ENCODE measurements around the gene RNLS.
A peak's percentile ranks its signal among the peaks of the same experiment; 100 is the strongest.
"Not testable (repeated sequence)": the region's sequence is repeated elsewhere in the genome, so short reads cannot be mapped to it uniquely, and the experiment has no call there.

The RNLS gene

DNA sequence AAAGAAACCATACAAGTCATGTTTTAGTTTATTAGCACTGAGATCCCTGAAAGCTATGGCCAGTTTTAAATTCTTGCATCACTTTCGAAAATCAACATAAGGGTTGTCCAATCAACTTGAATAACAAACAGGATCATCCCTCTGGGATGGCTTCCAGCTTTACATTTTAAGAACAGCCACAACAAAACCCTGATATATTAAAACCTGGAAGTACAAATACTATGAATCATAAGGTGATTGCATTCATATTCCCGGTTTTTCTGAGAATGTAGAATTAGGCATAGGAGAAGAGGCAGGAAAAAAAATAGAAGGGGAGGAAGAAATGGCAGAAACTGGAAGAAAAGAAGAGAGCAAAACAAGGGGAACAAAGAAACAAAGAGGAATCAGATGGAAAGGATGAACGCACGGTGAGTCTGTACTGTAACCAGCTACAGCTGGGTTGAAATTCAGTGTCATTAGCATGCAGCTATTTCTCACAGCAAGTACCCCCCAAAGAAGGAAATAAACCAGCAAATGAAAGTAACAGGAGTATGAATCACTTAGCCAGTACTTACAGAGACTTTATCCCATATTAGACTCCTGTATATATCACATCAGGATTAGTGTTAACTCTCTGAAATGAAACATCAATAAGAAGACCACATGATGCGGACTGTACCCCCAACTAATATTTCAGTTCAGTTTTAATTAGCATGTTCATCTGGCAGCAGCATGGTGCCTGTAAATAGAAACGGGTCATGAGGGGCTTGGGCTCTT, 301.3 kb downstream of the RNLS start:
- H3K27me3 ChIP-seq (ENCODE audit: control insufficient read depth in 5 of 5, insufficient read depth in 4 of 5, low read length in 5 of 5), result no peaks in the 10 kb centered on the region

DNA sequence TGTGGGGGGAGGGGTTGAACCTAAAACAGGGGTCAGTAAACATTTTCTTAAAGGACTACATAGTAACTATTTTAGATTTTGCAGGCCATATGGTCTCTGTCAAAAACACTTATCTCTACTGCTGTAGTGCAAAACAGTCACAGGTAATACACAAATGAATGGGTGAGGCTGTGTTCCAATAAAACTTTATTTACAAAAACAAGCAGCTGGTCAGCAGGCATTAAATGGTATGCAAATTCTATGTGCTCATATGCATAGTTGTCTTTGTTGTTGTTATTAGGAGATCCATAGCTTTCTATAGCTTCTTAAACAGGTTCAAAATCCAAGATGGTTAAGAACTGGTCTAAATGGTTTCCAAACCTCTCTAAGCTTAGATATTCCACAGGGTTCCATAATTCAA, 302.6 kb downstream of the RNLS start:
- H3K36me3 ChIP-seq (ENCODE audit: control insufficient read depth in 5 of 5, insufficient read depth in 5 of 5, low read length in 5 of 5), result no peaks in the 10 kb centered on the region
- H3K27me3 ChIP-seq (ENCODE audit: control insufficient read depth in 5 of 5, insufficient read depth in 4 of 5, low read length in 5 of 5), result no peaks in the 10 kb centered on the region
- H3K9ac ChIP-seq (ENCODE audit: low read length in 5 of 5), result no peak overlapping the region
- H3K27ac ChIP-seq (ENCODE audit: low read depth, low read length), result no peak overlapping the region
- H3K4me1 ChIP-seq (ENCODE audit: control insufficient read depth in 5 of 5, insufficient read depth in 5 of 5, low read length in 5 of 5), result peaks cover 0 to 15% (median 6%) of the 10 kb centered on the region in 5 donors
- no peaks in the 10 kb centered on the region for H3K9me3 ChIP-seq (ENCODE audit: control insufficient read depth in 5 of 5, low read length in 5 of 5)
- no peak overlapping the region for H3K4me3 ChIP-seq (ENCODE audit: low read depth in 1 of 5, low read length in 5 of 5)

More for the DNA sequence above, 301.3 kb downstream of the RNLS start:
- Histone ChIP-seq H3K9ac (ENCODE audit: low read length in 5 of 5) (no peak overlapping the region), H3K4me3 (ENCODE audit: low read depth in 1 of 5, low read length in 5 of 5) (no peak overlapping the region), H3K36me3 (ENCODE audit: control insufficient read depth in 5 of 5, insufficient read depth in 5 of 5, low read length in 5 of 5) (no peaks in the 10 kb centered on the region), H3K9me3 (ENCODE audit: control insufficient read depth in 5 of 5, low read length in 5 of 5) (no peaks in the 10 kb centered on the region), H3K4me1 (ENCODE audit: control insufficient read depth in 5 of 5, insufficient read depth in 5 of 5, low read length in 5 of 5) (peaks cover 0 to 15% (median 6%) of the 10 kb centered on the region in 5 donors), H3K27ac (ENCODE audit: low read depth, low read length) (no peak overlapping the region)

DNA sequence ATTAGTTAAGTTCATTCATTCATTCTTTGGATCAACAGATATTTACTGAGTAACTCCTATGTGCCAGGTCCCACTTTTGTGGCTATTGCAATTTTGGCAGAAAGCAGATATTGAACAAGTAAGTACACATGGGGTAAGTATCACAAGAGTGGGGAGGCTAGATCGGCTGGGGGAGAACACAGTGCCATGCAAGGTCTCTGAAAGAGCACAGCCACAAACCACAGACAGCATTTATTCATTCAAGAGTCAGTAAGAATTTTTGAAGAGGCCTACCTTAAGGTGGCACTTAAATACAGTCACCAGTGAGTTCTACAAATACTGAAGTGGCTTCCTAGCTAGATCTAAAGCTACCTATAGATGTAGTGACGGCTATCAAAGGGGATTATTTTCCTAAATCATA, 304.2 kb downstream of the RNLS start:
- Histone ChIP-seq H3K27ac (ENCODE audit: low read depth, low read length) (no peak overlapping the region), H3K9me3 (ENCODE audit: control insufficient read depth in 5 of 5, low read length in 5 of 5) (no peaks in the 10 kb centered on the region), H3K4me1 (ENCODE audit: control insufficient read depth in 5 of 5, insufficient read depth in 5 of 5, low read length in 5 of 5) (peaks cover 0 to 15% (median 6%) of the 10 kb centered on the region in 5 donors), H3K27me3 (ENCODE audit: control insufficient read depth in 5 of 5, insufficient read depth in 4 of 5, low read length in 5 of 5) (no peaks in the 10 kb centered on the region), H3K4me3 (ENCODE audit: low read depth in 1 of 5, low read length in 5 of 5) (no peak overlapping the region), H3K36me3 (ENCODE audit: control insufficient read depth in 5 of 5, insufficient read depth in 5 of 5, low read length in 5 of 5) (no peaks in the 10 kb centered on the region), H3K9ac (ENCODE audit: low read length in 5 of 5) (no peak overlapping the region)

DNA sequence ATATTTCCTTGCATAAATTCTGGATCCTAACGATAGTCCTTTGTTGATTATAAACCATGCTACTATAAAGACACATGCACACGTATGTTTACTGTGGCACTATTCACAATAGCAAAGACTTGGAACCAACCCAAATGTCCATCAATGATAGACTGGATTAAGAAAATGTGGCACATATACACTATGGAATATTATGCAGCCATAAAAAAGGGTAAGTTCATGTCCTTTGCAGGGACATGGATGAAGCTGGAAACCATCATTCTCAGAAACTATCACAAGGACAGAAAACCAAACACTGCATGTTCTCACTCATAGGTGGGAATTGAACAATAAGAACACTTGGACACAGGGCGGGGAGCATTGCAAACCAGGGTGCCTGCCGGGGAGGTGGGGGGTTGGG, 306.2 kb downstream of the RNLS start:
- H3K27me3 ChIP-seq (ENCODE audit: control insufficient read depth in 5 of 5, insufficient read depth in 4 of 5, low read length in 5 of 5); H3K4me3 ChIP-seq (ENCODE audit: low read depth in 1 of 5, low read length in 5 of 5); H3K9me3 ChIP-seq (ENCODE audit: control insufficient read depth in 5 of 5, low read length in 5 of 5); H3K9ac ChIP-seq (ENCODE audit: low read length in 5 of 5); H3K4me1 ChIP-seq (ENCODE audit: control insufficient read depth in 5 of 5, insufficient read depth in 5 of 5, low read length in 5 of 5); H3K36me3 ChIP-seq (ENCODE audit: control insufficient read depth in 5 of 5, insufficient read depth in 5 of 5, low read length in 5 of 5); H3K27ac ChIP-seq (ENCODE audit: low read depth, low read length): not testable (repeated sequence)

DNA sequence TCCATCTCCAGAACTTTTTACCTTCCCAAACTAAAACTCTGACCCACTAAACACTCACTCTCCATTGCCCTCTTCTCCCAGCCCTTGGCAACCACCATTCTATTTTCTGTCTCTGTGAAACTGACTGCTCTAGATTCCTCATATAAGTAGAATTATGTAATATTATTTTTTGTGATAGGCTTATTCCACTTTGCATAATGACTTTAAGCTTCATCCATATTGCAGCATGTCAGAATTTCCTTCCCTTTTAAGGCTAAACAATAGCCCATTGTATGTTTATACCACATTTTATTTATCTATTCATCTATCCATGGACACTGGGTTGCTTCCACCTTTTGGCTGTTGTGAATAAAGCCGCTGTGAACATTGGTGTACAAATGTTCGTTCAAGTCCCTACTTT, 308.8 kb downstream of the RNLS start:
- no peak overlapping the region for H3K9ac ChIP-seq (ENCODE audit: low read length in 5 of 5)
- no peaks in the 10 kb centered on the region for H3K9me3 ChIP-seq (ENCODE audit: control insufficient read depth in 5 of 5, low read length in 5 of 5)
- no peaks in the 10 kb centered on the region for H3K36me3 ChIP-seq (ENCODE audit: control insufficient read depth in 5 of 5, insufficient read depth in 5 of 5, low read length in 5 of 5)
- H3K4me3 ChIP-seq (ENCODE audit: low read depth in 1 of 5, low read length in 5 of 5), result no peak overlapping the region
- no peak overlapping the region for H3K27ac ChIP-seq (ENCODE audit: low read depth, low read length)
- no peaks in the 10 kb centered on the region for H3K27me3 ChIP-seq (ENCODE audit: control insufficient read depth in 5 of 5, insufficient read depth in 4 of 5, low read length in 5 of 5)
- H3K4me1 ChIP-seq (ENCODE audit: control insufficient read depth in 5 of 5, insufficient read depth in 5 of 5, low read length in 5 of 5), result peaks cover 5 to 19% (median 15%) of the 10 kb centered on the region in 5 donors

DNA sequence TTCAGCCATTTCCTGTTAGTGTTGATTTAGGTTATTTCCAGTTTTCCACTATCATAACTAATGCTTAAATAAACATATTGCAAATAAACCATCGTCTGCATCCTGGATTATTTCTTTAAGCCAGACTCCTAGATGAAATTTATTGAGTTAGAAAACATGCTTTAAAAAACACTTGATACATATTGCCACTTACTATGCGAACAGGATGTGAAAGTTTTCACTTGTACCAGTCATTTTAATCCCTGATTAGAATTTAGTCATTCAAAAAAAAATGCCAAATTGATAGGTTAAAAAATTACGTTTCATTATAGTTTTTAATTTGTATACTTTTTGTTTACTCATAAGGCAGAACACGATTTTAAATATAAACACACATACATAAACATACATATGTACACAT, 309.6 kb downstream of the RNLS start:
- Histone ChIP-seq H3K36me3 (ENCODE audit: control insufficient read depth in 5 of 5, insufficient read depth in 5 of 5, low read length in 5 of 5) (no peaks in the 10 kb centered on the region), H3K9me3 (ENCODE audit: control insufficient read depth in 5 of 5, low read length in 5 of 5) (no peaks in the 10 kb centered on the region), H3K4me3 (ENCODE audit: low read depth in 1 of 5, low read length in 5 of 5) (no peak overlapping the region), H3K27ac (ENCODE audit: low read depth, low read length) (no peak overlapping the region), H3K4me1 (ENCODE audit: control insufficient read depth in 5 of 5, insufficient read depth in 5 of 5, low read length in 5 of 5) (peaks cover 5 to 21% (median 18%) of the 10 kb centered on the region in 5 donors), H3K27me3 (ENCODE audit: control insufficient read depth in 5 of 5, insufficient read depth in 4 of 5, low read length in 5 of 5) (no peaks in the 10 kb centered on the region), H3K9ac (ENCODE audit: low read length in 5 of 5) (no peak overlapping the region)

DNA sequence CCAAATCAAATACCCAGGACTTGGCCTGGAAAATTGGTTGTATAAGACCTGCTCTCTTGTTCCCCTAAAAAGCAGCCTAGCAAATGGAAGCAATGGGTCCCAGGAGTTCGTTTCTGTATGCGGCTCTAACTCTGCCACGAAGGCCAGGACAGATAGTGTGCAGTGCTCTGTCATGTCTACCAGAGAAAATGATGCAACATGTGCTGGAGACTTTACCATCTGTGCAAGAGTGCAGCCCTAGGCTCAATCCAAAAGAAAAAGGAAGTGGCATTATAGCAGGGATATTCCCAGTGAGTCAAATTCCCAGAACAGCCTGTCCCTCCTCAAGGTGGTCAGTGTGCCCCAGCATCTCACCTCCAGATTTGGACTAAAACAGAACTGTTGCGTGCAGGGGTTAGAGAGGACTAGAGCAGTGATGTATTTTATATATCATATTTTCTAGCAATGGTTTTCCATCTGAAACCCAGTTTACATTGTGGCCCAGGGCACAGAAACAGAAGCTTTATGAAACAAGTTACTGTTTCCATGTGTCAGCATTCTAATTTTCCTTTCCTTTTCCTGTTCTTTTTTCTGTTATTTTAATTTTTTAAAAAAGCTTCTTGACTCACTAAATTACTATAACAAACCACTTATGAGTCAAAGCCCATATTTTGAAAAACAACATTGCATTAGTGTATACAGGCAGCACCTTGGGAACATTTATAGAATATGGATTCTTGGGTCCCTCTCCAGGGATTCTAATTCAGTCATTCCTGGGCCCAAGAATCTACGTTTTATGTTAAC, 311.2 kb downstream of the RNLS start:
- H3K4me3 ChIP-seq (ENCODE audit: low read depth in 1 of 5, low read length in 5 of 5), result no peak overlapping the region
- H3K36me3 ChIP-seq (ENCODE audit: control insufficient read depth in 5 of 5, insufficient read depth in 5 of 5, low read length in 5 of 5), result no peaks in the 10 kb centered on the region
- H3K27me3 ChIP-seq (ENCODE audit: control insufficient read depth in 5 of 5, insufficient read depth in 4 of 5, low read length in 5 of 5), result no peaks in the 10 kb centered on the region
- peaks cover 5 to 23% (median 19%) of the 10 kb centered on the region in 5 donors for H3K4me1 ChIP-seq (ENCODE audit: control insufficient read depth in 5 of 5, insufficient read depth in 5 of 5, low read length in 5 of 5)
- no peak overlapping the region for H3K9ac ChIP-seq (ENCODE audit: low read length in 5 of 5)
- H3K27ac ChIP-seq (ENCODE audit: low read depth, low read length), result peak overlapping the region; percentile 43
- no peaks in the 10 kb centered on the region for H3K9me3 ChIP-seq (ENCODE audit: control insufficient read depth in 5 of 5, low read length in 5 of 5)

DNA sequence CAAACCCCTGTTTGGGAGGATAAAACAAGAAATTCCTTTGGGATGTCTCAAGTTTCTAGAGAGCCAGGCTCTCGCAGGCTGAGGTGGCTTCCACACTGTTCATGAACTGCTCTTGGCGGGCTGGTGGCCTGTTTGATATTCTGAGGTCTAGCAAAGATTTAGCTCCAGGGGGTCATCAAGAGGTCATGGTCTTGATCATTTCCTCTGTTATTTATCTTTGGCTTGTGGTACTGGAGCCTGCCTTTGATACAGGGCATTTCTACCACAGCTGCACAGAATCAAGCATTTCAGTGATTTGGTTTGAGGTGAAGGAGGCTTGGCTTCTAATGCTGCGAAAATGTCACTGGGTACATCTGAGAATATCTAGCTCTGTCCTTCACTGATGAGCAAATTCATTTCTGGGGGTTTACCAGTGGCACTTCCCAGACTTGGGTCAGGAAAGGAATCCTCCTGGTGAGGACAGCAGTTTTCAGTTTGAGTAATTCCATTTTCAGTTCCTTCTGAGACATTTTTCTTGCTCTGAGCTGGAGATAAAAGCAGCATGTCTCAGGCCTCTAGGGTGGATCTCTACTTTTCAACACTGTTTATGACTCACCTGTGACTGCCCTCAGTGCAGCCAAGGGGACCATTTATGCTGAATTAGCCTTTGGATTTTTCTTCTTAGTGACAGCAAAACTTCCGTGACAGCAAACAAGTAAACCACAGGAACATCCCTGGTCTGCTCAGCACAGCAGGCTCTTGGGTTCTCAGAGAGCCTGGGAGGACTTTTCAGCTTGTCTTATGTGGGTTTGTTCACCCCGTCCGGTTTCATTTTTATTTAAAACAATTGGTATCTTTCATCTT, 312.0 kb downstream of the RNLS start:
- no peaks in the 10 kb centered on the region for H3K27me3 ChIP-seq (ENCODE audit: control insufficient read depth in 5 of 5, insufficient read depth in 4 of 5, low read length in 5 of 5)
- no peak overlapping the region for H3K9ac ChIP-seq (ENCODE audit: low read length in 5 of 5)
- no peaks in the 10 kb centered on the region for H3K36me3 ChIP-seq (ENCODE audit: control insufficient read depth in 5 of 5, insufficient read depth in 5 of 5, low read length in 5 of 5)
- peaks cover 5 to 25% (median 21%) of the 10 kb centered on the region in 5 donors for H3K4me1 ChIP-seq (ENCODE audit: control insufficient read depth in 5 of 5, insufficient read depth in 5 of 5, low read length in 5 of 5)
- H3K27ac ChIP-seq (ENCODE audit: low read depth, low read length), result peak overlapping the region; percentile 43
- H3K4me3 ChIP-seq (ENCODE audit: low read depth in 1 of 5, low read length in 5 of 5), result no peak overlapping the region
- no peaks in the 10 kb centered on the region for H3K9me3 ChIP-seq (ENCODE audit: control insufficient read depth in 5 of 5, low read length in 5 of 5)

DNA sequence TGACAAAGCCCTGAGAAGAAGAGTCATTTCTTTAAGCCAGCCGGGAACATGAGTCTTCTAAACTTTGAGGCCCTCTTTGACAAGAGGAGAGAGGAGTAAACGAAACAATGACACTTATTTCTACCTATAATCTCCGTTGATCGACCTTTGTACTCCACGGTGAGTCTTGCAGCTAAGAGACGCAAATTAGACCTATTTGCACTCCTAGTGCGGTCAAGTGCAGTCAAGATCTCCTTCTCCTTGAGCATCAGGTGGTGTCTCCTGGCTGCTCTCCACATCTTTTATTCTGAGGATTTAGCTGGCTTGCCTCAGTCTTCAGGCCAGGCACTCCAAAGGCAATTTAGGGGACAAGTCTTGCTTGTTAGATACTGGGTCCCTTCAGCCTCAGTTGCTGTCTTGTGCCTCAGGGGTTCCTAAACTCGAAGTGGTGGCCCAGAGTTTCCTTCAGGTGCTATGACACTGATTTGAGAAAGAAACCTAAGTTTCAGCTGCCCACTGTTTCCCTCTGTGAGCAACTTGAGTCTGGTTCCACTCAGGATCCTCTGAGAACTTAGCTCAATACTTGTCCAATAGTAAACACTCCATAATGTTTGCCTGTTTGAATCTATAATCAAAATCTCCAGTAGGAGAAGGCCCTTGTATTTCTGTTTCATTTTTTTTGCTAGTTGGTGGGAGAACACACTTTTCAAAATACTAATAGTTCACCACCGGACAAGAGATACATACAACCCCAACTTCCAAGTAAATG, 312.9 kb downstream of the RNLS start:
- no peak overlapping the region for H3K9ac ChIP-seq (ENCODE audit: low read length in 5 of 5)
- H3K27me3 ChIP-seq (ENCODE audit: control insufficient read depth in 5 of 5, insufficient read depth in 4 of 5, low read length in 5 of 5), result no peaks in the 10 kb centered on the region
- H3K27ac ChIP-seq (ENCODE audit: low read depth, low read length), result no peak overlapping the region
- no peak overlapping the region for H3K4me3 ChIP-seq (ENCODE audit: low read depth in 1 of 5, low read length in 5 of 5)
- peaks cover 5 to 26% (median 21%) of the 10 kb centered on the region in 5 donors for H3K4me1 ChIP-seq (ENCODE audit: control insufficient read depth in 5 of 5, insufficient read depth in 5 of 5, low read length in 5 of 5)
- H3K9me3 ChIP-seq (ENCODE audit: control insufficient read depth in 5 of 5, low read length in 5 of 5), result no peaks in the 10 kb centered on the region
- H3K36me3 ChIP-seq (ENCODE audit: control insufficient read depth in 5 of 5, insufficient read depth in 5 of 5, low read length in 5 of 5), result no peaks in the 10 kb centered on the region
